IgD-negative memory B cell (primary cell): ENCODE data around the gene LIMS2. TPM values are rescaled to one million over a fixed set of nuclear protein-coding genes. Genes with fewer than 3 reads are reported as not detected.

Experiments
- H3K27ac Mint-ChIP-seq, 3 donors: one replicate each; pipeline ENCODE4 v1.8.0; 2020 to 2022; ENCODE audit warnings: mild to moderate bottlenecking in 3 of 3, mixed read lengths in 3 of 3, moderate library complexity in 1 of 3
- H3K27me3 Mint-ChIP-seq: one replicate; pipeline ENCODE4 v1.8.0; 2021; ENCODE audit warnings: mixed read lengths
- H3K36me3 Mint-ChIP-seq: one replicate; pipeline ENCODE4 v1.8.0; 2020; ENCODE audit warnings: mild to moderate bottlenecking, mixed read lengths
- H3K4me1 Mint-ChIP-seq, 3 donors: one replicate each; pipeline ENCODE4 v1.8.0; 2020 to 2022; ENCODE audit warnings: mixed read lengths in 3 of 3, mild to moderate bottlenecking in 1 of 3
- H3K4me3 Mint-ChIP-seq, 4 donors: one replicate each; pipeline ENCODE4 v1.8.0; 2020 to 2022; ENCODE audit warnings: mild to moderate bottlenecking in 4 of 4, mixed read lengths in 4 of 4, moderate library complexity in 3 of 4
- H3K9me3 Mint-ChIP-seq, 3 donors: one replicate each; pipeline ENCODE4 v1.8.0; 2020 to 2021; ENCODE audit warnings: mixed read lengths in 3 of 3, mild to moderate bottlenecking in 1 of 3
- polyA plus RNA-seq: library from polyadenylated mRNA; unstranded; fragments of 300-500 nt; fragmentation: Illumina TruSeq; gene quantifications from one replicate; pipeline ENCODE4 v1.2.3, GENCODE V29; 2021

LIMS2 gene
- polyA plus RNA-seq, 1 donor from 2014 or later = 35.1 TPM

- H3K9me3 Mint-ChIP-seq = peaks cover 2 to 11% (median 10%) of the 10 kb centered on the region in 3 donors
- H3K4me3 Mint-ChIP-seq = no peak overlapping the region
- H3K27me3 Mint-ChIP-seq = peaks cover 7% of the 10 kb centered on the region
- peaks cover 2% of the 10 kb centered on the region for H3K36me3 Mint-ChIP-seq
- peaks cover 0 to 3% (median 0%) of the 10 kb centered on the region in 3 donors for H3K4me1 Mint-ChIP-seq
- no peak overlapping the region for H3K27ac Mint-ChIP-seq
These were observed 61.1 kb downstream of the LIMS2 start for GRCh38 chr2:127614246-127614645.

GRCh38 chr2:127612111-127612822 lies 63.1 kb downstream of the LIMS2 start:
- Mint-ChIP-seq H3K4me3 (no peak overlapping the region), H3K27me3 (peaks cover 8% of the 10 kb centered on the region), H3K27ac (no peak overlapping the region), H3K9me3 (peaks cover 2 to 11% (median 10%) of the 10 kb centered on the region in 3 donors), H3K4me1 (peaks cover 0 to 5% (median 0%) of the 10 kb centered on the region in 3 donors), H3K36me3 (peaks cover 2% of the 10 kb centered on the region)

- Mint-ChIP-seq H3K27ac (no peak overlapping the region), H3K4me3 (no peak overlapping the region), H3K9me3 (peaks cover 2 to 11% (median 10%) of the 10 kb centered on the region in 3 donors), H3K36me3 (peaks cover 2% of the 10 kb centered on the region), H3K4me1 (peaks cover 0 to 10% (median 3%) of the 10 kb centered on the region in 3 donors), H3K27me3 (peaks cover 8% of the 10 kb centered on the region)
These were observed 64.0 kb downstream of the LIMS2 start for GRCh38 chr2:127611076-127611925.

DNA sequence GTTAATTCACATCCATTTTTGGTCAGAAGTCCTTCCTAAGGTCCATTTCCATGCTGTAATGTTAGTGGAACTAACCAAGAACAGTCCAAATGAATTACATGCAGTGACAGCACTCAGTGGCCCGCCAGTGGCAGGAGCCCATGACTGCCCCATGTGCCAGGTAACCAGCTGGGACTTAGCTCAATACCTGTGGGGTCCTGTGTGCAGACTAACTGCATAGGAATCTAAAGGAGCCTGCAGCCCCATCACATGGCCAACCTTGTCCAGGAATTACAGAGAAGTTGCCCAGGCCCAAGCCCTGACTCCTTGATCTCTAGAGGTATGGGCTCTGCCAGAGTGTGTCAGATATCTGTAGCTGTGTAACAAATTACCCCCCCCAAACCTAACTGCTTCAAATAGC lies 64.8 kb downstream of the LIMS2 start:
- Mint-ChIP-seq H3K4me3 (no peak overlapping the region), H3K36me3 (no peaks in the 10 kb centered on the region), H3K27ac (no peak overlapping the region), H3K4me1 (peaks cover 0 to 15% (median 7%) of the 10 kb centered on the region in 3 donors), H3K9me3 (peaks cover 2 to 11% (median 10%) of the 10 kb centered on the region in 3 donors), H3K27me3 (peaks cover 8% of the 10 kb centered on the region)

- Mint-ChIP-seq H3K9me3 (peaks cover 2 to 11% (median 10%) of the 10 kb centered on the region in 3 donors), H3K36me3 (no peaks in the 10 kb centered on the region), H3K27me3 (peaks cover 8% of the 10 kb centered on the region), H3K27ac (no peak overlapping the region), H3K4me1 (peaks cover 0 to 16% (median 8%) of the 10 kb centered on the region in 3 donors), H3K4me3 (no peak overlapping the region)
These were observed 65.5 kb downstream of the LIMS2 start for GRCh38 chr2:127609818-127610217.

GRCh38 chr2:127609031-127609751 lies 66.1 kb downstream of the LIMS2 start:
- Mint-ChIP-seq H3K36me3 (no peaks in the 10 kb centered on the region), H3K27me3 (peaks cover 8% of the 10 kb centered on the region), H3K9me3 (peaks cover 2 to 11% (median 10%) of the 10 kb centered on the region in 3 donors), H3K4me1 (peaks cover 0 to 16% (median 8%) of the 10 kb centered on the region in 3 donors), H3K27ac (no peak overlapping the region), H3K4me3 (no peak overlapping the region)

DNA sequence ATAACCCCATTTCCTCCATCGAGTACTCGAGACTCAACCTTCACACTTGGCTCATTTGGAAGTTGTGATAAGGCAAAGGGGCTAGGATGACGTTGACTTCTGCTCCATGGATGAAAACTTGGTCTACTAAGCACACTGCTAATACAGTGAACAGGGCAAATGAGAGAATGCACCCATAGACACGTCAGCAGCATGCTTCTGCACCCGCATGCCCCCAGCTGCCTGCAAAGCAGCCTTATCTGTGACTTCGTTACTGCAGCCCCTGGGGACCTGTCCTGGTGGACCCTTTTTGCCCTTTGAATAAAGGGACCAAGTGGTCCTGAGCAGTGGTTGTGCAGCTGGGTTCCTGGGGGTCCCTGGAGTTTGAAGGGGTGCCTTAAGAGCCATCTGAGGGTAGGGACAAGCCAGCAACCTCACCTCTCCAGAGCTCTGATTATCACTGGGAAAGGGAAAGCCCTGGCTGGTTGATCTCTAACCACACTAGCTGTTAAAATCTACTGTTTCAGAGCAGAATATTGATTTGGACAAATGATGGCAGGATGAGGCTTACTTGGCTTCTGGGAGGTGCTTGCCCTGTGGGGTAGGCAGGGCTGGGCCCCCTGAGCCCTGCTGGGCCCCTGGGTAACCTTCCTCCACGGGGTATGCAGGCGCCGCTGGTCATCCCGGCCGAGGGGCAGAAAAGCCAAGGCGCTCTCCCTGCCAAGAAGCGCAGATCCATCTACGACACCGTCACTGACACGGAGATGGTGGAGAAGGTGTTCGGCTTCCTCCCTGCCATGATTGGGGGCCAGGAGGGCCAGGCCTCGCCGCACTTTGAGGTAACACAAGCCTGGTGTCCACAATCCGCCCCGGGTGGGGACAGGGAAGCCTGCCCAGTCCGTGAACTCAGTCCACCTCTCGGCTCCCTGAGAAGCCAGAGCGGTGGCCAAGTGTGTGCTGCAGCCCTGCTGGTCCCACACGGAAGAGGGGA lies 67.0 kb downstream of the LIMS2 start:
- peaks cover 0 to 16% (median 8%) of the 10 kb centered on the region in 3 donors for H3K4me1 Mint-ChIP-seq
- H3K27me3 Mint-ChIP-seq = peaks cover 8% of the 10 kb centered on the region
- no peak overlapping the region for H3K27ac Mint-ChIP-seq
- H3K36me3 Mint-ChIP-seq = peaks cover under 1% of the 10 kb centered on the region
- H3K9me3 Mint-ChIP-seq = peaks cover 2 to 9% (median 6%) of the 10 kb centered on the region in 3 donors
- H3K4me3 Mint-ChIP-seq = peak overlapping the region in 1 of 4 donors; percentile 47

- Mint-ChIP-seq H3K4me3 (no peak overlapping the region), H3K9me3 (peaks cover 5 to 7% (median 6%) of the 10 kb centered on the region in 3 donors), H3K27me3 (peaks cover 8% of the 10 kb centered on the region), H3K4me1 (peaks cover 0 to 16% (median 8%) of the 10 kb centered on the region in 3 donors), H3K27ac (no peak overlapping the region), H3K36me3 (peaks cover 5% of the 10 kb centered on the region)
These were observed 67.9 kb downstream of the LIMS2 start for GRCh38 chr2:127607399-127607908.

- H3K4me3 Mint-ChIP-seq = peak overlapping the region in 1 of 4 donors; percentile 20
These were observed 68.5 kb downstream of the LIMS2 start for GRCh38 chr2:127606625-127607398.

GRCh38 chr2:127605691-127606263 lies 69.6 kb downstream of the LIMS2 start:
- Mint-ChIP-seq H3K27ac (no peak overlapping the region), H3K36me3 (peaks cover 5% of the 10 kb centered on the region), H3K9me3 (peaks cover 4 to 6% (median 5%) of the 10 kb centered on the region in 3 donors), H3K4me1 (peaks cover 0 to 16% (median 8%) of the 10 kb centered on the region in 3 donors), H3K27me3 (peaks cover 8% of the 10 kb centered on the region), H3K4me3 (no peak overlapping the region)

More at GRCh38 chr2:127606625-127607398, 68.5 kb downstream of the LIMS2 start:
- H3K4me1 Mint-ChIP-seq = peaks cover 0 to 16% (median 8%) of the 10 kb centered on the region in 3 donors
- H3K27ac Mint-ChIP-seq = no peak overlapping the region
- H3K9me3 Mint-ChIP-seq = peaks cover 5 to 7% (median 6%) of the 10 kb centered on the region in 3 donors
- peaks cover 8% of the 10 kb centered on the region for H3K27me3 Mint-ChIP-seq
- peaks cover 5% of the 10 kb centered on the region for H3K36me3 Mint-ChIP-seq

- H3K36me3 Mint-ChIP-seq = peaks cover 5% of the 10 kb centered on the region
- peak overlapping the region in 1 of 4 donors; percentile 9 for H3K4me3 Mint-ChIP-seq
- H3K4me1 Mint-ChIP-seq = peaks cover 0 to 16% (median 8%) of the 10 kb centered on the region in 3 donors
- H3K27ac Mint-ChIP-seq = peak overlapping the region in 1 of 3 donors; percentile 63
- peaks cover 10% of the 10 kb centered on the region for H3K27me3 Mint-ChIP-seq
- peaks cover 1 to 6% (median 5%) of the 10 kb centered on the region in 3 donors for H3K9me3 Mint-ChIP-seq
These were observed 70.3 kb downstream of the LIMS2 start for GRCh38 chr2:127604986-127605385.

GRCh38 chr2:127599211-127599610 lies 76.1 kb downstream of the LIMS2 start:
- Mint-ChIP-seq H3K4me3 (no peak overlapping the region), H3K27me3 (peaks cover 2% of the 10 kb centered on the region)

More at GRCh38 chr2:127599211-127599610, 76.1 kb downstream of the LIMS2 start:
- Mint-ChIP-seq H3K4me1 (peaks cover 9 to 17% (median 12%) of the 10 kb centered on the region in 3 donors), H3K9me3 (peaks cover 1 to 12% (median 5%) of the 10 kb centered on the region in 3 donors), H3K36me3 (peaks cover 5% of the 10 kb centered on the region), H3K27ac (no peak overlapping the region)
